Measurements from ENCODE around the gene SECTM1. TPM values are rescaled to one million over a fixed set of nuclear protein-coding genes. Genes with fewer than 3 reads are reported as not detected.
A peak's percentile ranks its signal among the peaks of the same experiment; 100 is the strongest.

The SECTM1 gene
- total and polyA plus RNA-seq, 3 experiments from 2014 or later: 0.49 to 1.9 (median 1.1) TPM

- no peak overlapping the region for H3K27ac Mint-ChIP-seq
- POLR2A ChIA-PET: no interaction called here
Observed at GRCh38 chr17:82319619-82320062, 13.9 kb downstream of the SECTM1 start.

GRCh38 chr17:82318772-82319606, 14.6 kb downstream of the SECTM1 start:
- Mint-ChIP-seq H3K9me3 (no peaks in the 10 kb centered on the region), H3K27me3 (peaks cover 0 to 3% of the 10 kb centered on the region in 2 donors), H3K4me3 (no peak overlapping the region), H3K4me1 (peaks cover 13 to 40% (median 14%) of the 10 kb centered on the region in 3 donors), H3K27ac (no peak overlapping the region), H3K36me3 (peaks cover 0 to 14% (median 0%) of the 10 kb centered on the region in 3 donors)
- Histone ChIP-seq H3K36me3 (ENCODE audit: insufficient read depth, low read length) (no peaks in the 10 kb centered on the region), H3K4me3 (ENCODE audit: low read length) (no peak overlapping the region), H3K27me3 (ENCODE audit: insufficient read depth, low read length, poor library complexity, severe bottlenecking) (no peaks in the 10 kb centered on the region), H3K27ac (ENCODE audit: low read depth, low read length) (no peak overlapping the region), H3K4me1 (ENCODE audit: insufficient read depth, low read length) (peaks cover 24% of the 10 kb centered on the region), H3K9me3 (ENCODE audit: low read length) (no peaks in the 10 kb centered on the region)
- CTCF ChIA-PET: no interaction called here
- POLR2A ChIA-PET: no interaction called here
- peak in 1 of 5 donors; percentile 46 for DNase-seq

More at GRCh38 chr17:82319619-82320062, 13.9 kb downstream of the SECTM1 start:
- Mint-ChIP-seq H3K36me3 (peaks cover 0 to 10% (median 0%) of the 10 kb centered on the region in 3 donors), H3K4me1 (peaks cover 13 to 39% (median 14%) of the 10 kb centered on the region in 3 donors), H3K27me3 (peaks cover 0 to 3% of the 10 kb centered on the region in 2 donors), H3K9me3 (no peaks in the 10 kb centered on the region), H3K4me3 (peak overlapping the region in 1 of 7 donors; percentile 8)
- DNase-seq: peak in 1 of 5 donors; percentile 45
- Histone ChIP-seq H3K4me3 (ENCODE audit: low read length) (no peak overlapping the region), H3K27ac (ENCODE audit: low read depth, low read length) (no peak overlapping the region), H3K9me3 (ENCODE audit: low read length) (no peaks in the 10 kb centered on the region), H3K36me3 (ENCODE audit: insufficient read depth, low read length) (no peaks in the 10 kb centered on the region), H3K4me1 (ENCODE audit: insufficient read depth, low read length) (peaks cover 24% of the 10 kb centered on the region), H3K27me3 (ENCODE audit: insufficient read depth, low read length, poor library complexity, severe bottlenecking) (no peaks in the 10 kb centered on the region)
- CTCF ChIA-PET: no interaction called here

GRCh38 chr17:82318169-82318498, 15.4 kb downstream of the SECTM1 start:
- H3K27me3 Mint-ChIP-seq: peaks cover 0 to 2% of the 10 kb centered on the region in 2 donors
- H3K27me3 ChIP-seq (ENCODE audit: insufficient read depth, low read length, poor library complexity, severe bottlenecking): no peaks in the 10 kb centered on the region
- DNase-seq: peak in 1 of 5 donors; percentile 42
- ChIA-PET CTCF (interaction anchor here (0.9 to 8.2 kb wide), 6 partner anchors 15 to 112 kb away, joined by 3 to 127 read pairs (median 10); partner anchors contain the start of genes CSNK1D and SECTM1), POLR2A (interaction anchor here (2.3 to 3.1 kb wide), 2 partner anchors 15 to 19 kb away, joined by 18 to 37 read pairs; no protein-coding TSS in a partner anchor)
- H3K9me3 Mint-ChIP-seq: no peaks in the 10 kb centered on the region
- H3K9me3 ChIP-seq (ENCODE audit: low read length): no peaks in the 10 kb centered on the region
- H3K4me3 ChIP-seq (ENCODE audit: low read length): no peak overlapping the region
- peaks cover 24% of the 10 kb centered on the region for H3K4me1 ChIP-seq (ENCODE audit: insufficient read depth, low read length)
- no peak overlapping the region for H3K27ac ChIP-seq (ENCODE audit: low read depth, low read length)
- peaks cover 0 to 22% (median 0%) of the 10 kb centered on the region in 3 donors for H3K36me3 Mint-ChIP-seq
- H3K4me1 Mint-ChIP-seq: peaks cover 13 to 42% (median 16%) of the 10 kb centered on the region in 3 donors
- H3K27ac Mint-ChIP-seq: no peak overlapping the region
- H3K36me3 ChIP-seq (ENCODE audit: insufficient read depth, low read length): peaks cover 6% of the 10 kb centered on the region
- no peak overlapping the region for H3K4me3 Mint-ChIP-seq

- peak within 1 kb of the TSS; percentile 45 for H3K27ac ChIP-seq (ENCODE audit: low read depth, low read length)
- POLR2A ChIA-PET: interaction anchor here (1.1 to 3.1 kb wide), 4 partner anchors 12 to 25 kb away, joined by 4 to 37 read pairs (median 14); no protein-coding TSS in a partner anchor
- peak within 1 kb of the TSS in 5 of 7 donors; percentile 89 to 95 (median 94) for H3K4me3 Mint-ChIP-seq
- CTCF ChIA-PET: interaction anchor here (0.9 to 8.2 kb wide), 12 partner anchors 16 to 117 kb away, joined by 3 to 127 read pairs (median 4); partner anchors contain the start of genes CSNK1D and SECTM1
- H3K27me3 Mint-ChIP-seq: peaks cover 0 to 2% of the 10 kb centered on the region in 2 donors
- peaks cover 0 to 22% (median 0%) of the 10 kb centered on the region in 3 donors for H3K36me3 Mint-ChIP-seq
- H3K4me1 Mint-ChIP-seq: peaks cover 13 to 42% (median 16%) of the 10 kb centered on the region in 3 donors
- H3K9me3 ChIP-seq (ENCODE audit: low read length): no peaks in the 10 kb centered on the region
- H3K4me1 ChIP-seq (ENCODE audit: insufficient read depth, low read length): peaks cover 24% of the 10 kb centered on the region
- H3K27ac Mint-ChIP-seq: peak within 1 kb of the TSS in 7 of 8 donors; percentile 82 to 97 (median 96)
- H3K4me3 ChIP-seq (ENCODE audit: low read length): peak within 1 kb of the TSS; percentile 91
- DNase-seq: peak; percentile 54 to 85 (median 74)
- no peaks in the 10 kb centered on the region for H3K27me3 ChIP-seq (ENCODE audit: insufficient read depth, low read length, poor library complexity, severe bottlenecking)
- H3K9me3 Mint-ChIP-seq: no peaks in the 10 kb centered on the region
- H3K36me3 ChIP-seq (ENCODE audit: insufficient read depth, low read length): peaks cover 6% of the 10 kb centered on the region
Observed at GRCh38 chr17:82317394-82318168, 16.0 kb downstream of the SECTM1 start, which contains the start of gene CD7. TSS of gene CD7 (minus strand) at chr17:82317608. CDS start at chr17:82317495, 113 bp downstream.

- peaks cover 0 to 22% (median 0%) of the 10 kb centered on the region in 3 donors for H3K36me3 Mint-ChIP-seq
- Histone ChIP-seq H3K36me3 (ENCODE audit: insufficient read depth, low read length) (peaks cover 6% of the 10 kb centered on the region), H3K4me3 (ENCODE audit: low read length) (peak overlapping the region; percentile 91), H3K27ac (ENCODE audit: low read depth, low read length) (peak overlapping the region; percentile 45), H3K4me1 (ENCODE audit: insufficient read depth, low read length) (peaks cover 22% of the 10 kb centered on the region), H3K27me3 (ENCODE audit: insufficient read depth, low read length, poor library complexity, severe bottlenecking) (no peaks in the 10 kb centered on the region), H3K9me3 (ENCODE audit: low read length) (no peaks in the 10 kb centered on the region)
- POLR2A ChIA-PET: interaction anchor here (1.1 to 3.1 kb wide), 4 partner anchors 12 to 24 kb away, joined by 4 to 37 read pairs (median 14); no protein-coding TSS in a partner anchor
- DNase-seq: peak in 1 of 5 donors; percentile 51
- peak overlapping the region in 5 of 7 donors; percentile 89 to 95 (median 94) for H3K4me3 Mint-ChIP-seq
- H3K27me3 Mint-ChIP-seq: peaks cover 0 to 2% of the 10 kb centered on the region in 2 donors
- peaks cover 13 to 37% (median 16%) of the 10 kb centered on the region in 3 donors for H3K4me1 Mint-ChIP-seq
- peak overlapping the region in 7 of 8 donors; percentile 82 to 97 (median 96) for H3K27ac Mint-ChIP-seq
- CTCF ChIA-PET: interaction anchor here (0.9 to 8.2 kb wide), 12 partner anchors 17 to 117 kb away, joined by 3 to 127 read pairs (median 4); partner anchors contain the start of genes CSNK1D and SECTM1
- H3K9me3 Mint-ChIP-seq: no peaks in the 10 kb centered on the region
Observed at GRCh38 chr17:82316651-82317393, 16.7 kb downstream of the SECTM1 start.

- Mint-ChIP-seq H3K27ac (peak overlapping the region in 7 of 8 donors; percentile 82 to 99 (median 96)), H3K4me1 (peaks cover 8 to 30% (median 13%) of the 10 kb centered on the region in 3 donors), H3K36me3 (peaks cover 0 to 22% (median 0%) of the 10 kb centered on the region in 3 donors), H3K9me3 (no peaks in the 10 kb centered on the region), H3K27me3 (peaks cover 0 to 2% of the 10 kb centered on the region in 2 donors), H3K4me3 (peak overlapping the region in 5 of 7 donors; percentile 89 to 95 (median 94))
- CTCF ChIA-PET: interaction anchor here (1.6 to 8.2 kb wide), 3 partner anchors 16 to 80 kb away, joined by 7 to 127 read pairs (median 20); no protein-coding TSS in a partner anchor
- H3K9me3 ChIP-seq (ENCODE audit: low read length): no peaks in the 10 kb centered on the region
- POLR2A ChIA-PET: interaction anchor here (2.3 to 3.1 kb wide), 2 partner anchors 13 to 17 kb away, joined by 18 to 37 read pairs; no protein-coding TSS in a partner anchor
- H3K27me3 ChIP-seq (ENCODE audit: insufficient read depth, low read length, poor library complexity, severe bottlenecking): no peaks in the 10 kb centered on the region
- H3K4me1 ChIP-seq (ENCODE audit: insufficient read depth, low read length): peaks cover 14% of the 10 kb centered on the region
- H3K27ac ChIP-seq (ENCODE audit: low read depth, low read length): peak overlapping the region; percentile 45
- peaks cover 6% of the 10 kb centered on the region for H3K36me3 ChIP-seq (ENCODE audit: insufficient read depth, low read length)
- H3K4me3 ChIP-seq (ENCODE audit: low read length): peak overlapping the region; percentile 91
- peak in 4 of 5 donors; percentile 42 to 72 (median 59) for DNase-seq
Observed at GRCh38 chr17:82315703-82316358, 17.7 kb downstream of the SECTM1 start.

Measured in CD8-positive, alpha-beta memory T cell (primary cell).